ENCODE results near the gene CES2.

CES2 gene

DNA sequence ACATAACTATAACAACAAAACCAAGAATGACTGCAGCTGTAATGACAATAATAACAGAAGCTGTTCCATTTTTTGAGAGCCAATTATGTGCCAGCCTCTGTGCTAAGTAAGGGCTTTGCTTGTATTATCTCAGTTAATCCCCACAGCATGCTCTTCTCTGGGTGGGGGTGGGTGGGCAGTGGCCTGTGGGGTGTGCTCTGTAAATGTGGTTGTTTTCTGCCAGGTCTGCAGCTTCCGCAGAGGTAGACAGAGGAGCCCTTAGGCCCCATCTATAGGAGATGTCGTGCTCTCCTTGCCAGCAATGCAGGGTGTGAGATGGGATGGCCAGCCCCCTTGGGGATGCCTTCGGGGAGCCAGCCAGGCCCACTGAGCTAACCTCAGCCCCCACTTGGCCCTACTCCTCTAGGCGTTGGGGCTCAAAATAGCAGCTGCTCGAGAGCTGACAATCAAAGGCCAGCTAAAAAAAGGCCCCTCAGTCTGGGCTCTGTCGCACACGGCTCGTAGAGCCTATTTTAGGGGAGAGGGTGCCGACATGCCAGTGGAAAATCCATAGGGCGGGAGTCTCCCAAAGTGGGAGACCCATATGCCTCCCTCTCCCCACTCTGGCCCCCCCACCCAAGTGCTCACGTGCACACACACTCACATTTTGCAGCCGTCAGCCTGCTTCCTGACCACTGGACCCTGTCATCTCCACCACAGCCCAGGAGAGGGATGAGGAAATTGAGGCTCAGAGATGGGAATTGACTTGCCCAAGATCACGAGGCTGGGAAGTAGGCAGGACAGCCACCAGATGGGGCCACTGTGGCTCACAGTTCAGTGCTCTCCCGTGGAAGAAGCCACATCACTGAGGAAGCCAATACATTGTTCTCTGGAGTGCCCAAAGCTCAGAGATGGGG, 32.4 kb upstream of the CES2 start:
- peak in 2 of 3 donors; percentile 8 to 19 for DNase-seq

DNA sequence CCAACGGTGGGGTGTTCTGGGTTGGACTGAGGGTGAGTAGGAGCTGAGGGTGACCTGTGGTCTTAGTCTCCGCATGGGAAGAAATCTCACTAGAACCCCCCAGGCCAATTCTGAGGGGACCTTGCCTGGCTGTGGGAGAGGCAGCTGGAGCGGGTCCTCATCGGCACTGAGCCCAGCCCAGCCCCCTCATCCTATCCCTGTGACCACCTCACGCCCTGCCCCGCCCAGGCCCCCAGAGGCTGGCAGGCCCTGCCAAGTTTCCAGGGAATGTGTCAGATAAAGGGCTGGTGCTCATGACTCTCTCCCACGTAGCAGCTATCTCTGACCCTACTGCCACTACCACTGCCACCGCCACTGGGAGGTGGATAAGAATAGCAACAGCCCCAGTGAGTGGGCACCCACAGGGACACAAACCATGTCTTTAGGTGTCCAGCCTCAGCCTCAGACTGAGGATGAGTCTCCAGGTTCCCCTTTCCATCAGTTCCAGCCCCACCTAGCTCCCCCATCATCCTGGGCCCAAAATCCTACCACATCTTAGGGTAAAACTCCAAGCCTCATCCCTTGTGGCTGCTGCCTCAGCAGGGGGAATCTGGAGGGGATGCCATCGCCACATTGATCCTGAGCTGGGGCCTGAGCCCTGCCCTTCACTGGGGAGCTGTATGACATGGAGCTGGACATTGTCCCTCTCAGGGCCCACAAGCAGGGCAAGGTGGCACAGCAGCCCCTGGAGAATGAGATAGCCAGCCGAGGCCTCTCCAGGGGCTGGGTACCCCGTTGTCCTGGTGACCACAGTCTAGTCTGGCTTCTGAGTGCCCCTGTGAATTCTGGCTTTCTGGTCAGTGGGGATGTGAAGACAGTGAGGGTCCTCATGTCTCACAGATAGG, 31.5 kb upstream of the CES2 start:
- DNase-seq = no peak

DNA sequence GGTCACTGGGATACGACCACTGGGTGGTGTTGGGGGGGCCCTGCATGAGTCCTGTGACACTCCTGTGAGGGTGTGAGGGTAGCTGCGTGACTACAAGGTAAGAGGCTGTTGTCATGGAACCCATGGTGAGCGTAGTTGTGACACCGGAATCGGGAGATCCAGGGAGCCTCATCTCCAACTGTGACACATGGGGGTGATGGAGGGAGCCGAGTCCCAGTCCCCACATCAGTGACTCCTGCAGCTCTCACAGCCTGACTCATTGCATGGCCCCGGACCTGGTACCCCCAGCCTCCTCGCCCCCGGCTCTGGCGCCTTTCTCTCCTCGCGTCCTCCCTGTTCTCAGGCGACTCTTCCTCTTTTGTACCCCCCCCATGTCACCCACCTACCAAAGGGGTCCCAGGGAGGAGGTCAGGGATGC, 30.9 kb upstream of the CES2 start:
- no peak for DNase-seq

DNA sequence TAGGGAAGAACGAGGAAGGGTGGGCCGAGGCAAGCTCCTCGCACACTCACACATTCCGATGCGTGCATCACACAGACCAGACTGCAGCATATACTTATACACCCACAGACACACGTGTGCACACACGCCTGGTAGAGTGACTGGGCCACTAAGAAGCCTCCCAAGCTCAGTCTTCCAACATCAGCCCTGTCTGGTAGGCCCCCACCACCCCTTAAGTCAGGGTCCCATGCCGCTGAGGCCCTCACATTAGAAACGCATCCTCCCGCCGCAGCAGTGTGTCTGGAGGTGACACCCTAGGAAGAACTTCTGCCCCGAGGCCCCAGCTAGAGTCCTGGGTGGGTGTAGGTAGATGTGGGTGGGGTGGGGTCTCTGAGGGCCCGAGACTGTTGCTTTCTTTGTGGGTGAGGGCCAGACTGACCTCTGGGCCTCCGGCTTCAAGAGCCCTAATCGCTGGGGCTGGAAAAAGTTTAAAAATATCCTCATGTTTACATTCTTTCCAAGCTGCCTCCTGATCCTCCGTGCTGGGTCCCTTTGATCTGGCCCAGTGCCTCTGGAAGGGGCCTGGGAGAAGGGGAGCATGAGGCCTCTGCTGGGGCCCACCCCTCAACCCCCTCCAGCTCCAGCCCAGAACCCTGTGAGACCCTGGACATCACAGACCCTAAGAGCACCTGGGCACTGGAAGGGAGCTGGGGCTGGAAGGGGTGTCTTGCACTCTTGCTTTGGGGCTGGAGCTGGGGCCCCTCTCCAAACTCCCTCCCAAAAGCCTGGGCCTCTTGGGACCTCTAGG, 30.3 kb upstream of the CES2 start:
- DNase-seq = no peak

DNA sequence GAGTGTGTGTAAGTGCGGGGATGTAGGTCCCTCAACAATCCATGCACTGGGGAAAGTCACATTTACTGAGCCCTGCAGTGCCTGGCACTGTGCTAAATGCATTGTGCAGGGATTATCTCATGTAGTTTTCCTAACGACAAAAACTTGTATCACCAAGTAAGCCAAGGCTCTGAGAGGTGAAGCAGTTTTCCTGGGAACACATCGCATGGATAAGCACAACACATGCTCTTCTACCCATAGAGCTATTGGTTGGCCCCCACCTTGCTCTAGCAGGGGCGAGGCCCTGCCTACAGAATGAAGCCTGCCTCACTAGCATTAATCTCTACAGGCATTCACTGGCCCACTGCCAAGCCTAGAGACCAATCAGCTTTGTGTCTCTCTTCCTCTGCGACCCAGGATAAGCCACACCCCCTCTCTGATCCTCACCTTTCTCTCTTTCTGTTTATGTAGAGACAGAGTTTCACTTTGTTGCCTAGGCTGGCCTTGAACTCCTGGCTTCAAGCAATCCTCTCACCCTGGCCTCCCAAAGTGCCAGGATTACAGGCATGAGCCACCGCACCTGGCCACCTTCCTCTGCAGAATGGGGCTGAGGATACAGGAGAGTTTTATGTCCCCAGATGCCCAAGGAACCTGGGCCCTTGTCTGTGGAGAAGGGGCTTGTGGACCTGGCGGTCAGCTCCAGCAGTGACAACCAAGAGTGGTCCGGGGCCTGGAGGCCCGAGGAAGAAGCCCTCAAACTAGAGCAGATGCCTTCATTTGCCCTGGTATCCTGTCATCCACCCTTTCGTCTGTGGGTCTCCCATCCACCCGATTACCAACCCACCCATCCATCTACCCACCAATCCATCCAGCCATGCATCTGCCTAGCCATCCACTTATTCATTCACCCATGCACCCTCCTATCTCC, 29.4 kb upstream of the CES2 start:
- DNase-seq = no peak

DNA sequence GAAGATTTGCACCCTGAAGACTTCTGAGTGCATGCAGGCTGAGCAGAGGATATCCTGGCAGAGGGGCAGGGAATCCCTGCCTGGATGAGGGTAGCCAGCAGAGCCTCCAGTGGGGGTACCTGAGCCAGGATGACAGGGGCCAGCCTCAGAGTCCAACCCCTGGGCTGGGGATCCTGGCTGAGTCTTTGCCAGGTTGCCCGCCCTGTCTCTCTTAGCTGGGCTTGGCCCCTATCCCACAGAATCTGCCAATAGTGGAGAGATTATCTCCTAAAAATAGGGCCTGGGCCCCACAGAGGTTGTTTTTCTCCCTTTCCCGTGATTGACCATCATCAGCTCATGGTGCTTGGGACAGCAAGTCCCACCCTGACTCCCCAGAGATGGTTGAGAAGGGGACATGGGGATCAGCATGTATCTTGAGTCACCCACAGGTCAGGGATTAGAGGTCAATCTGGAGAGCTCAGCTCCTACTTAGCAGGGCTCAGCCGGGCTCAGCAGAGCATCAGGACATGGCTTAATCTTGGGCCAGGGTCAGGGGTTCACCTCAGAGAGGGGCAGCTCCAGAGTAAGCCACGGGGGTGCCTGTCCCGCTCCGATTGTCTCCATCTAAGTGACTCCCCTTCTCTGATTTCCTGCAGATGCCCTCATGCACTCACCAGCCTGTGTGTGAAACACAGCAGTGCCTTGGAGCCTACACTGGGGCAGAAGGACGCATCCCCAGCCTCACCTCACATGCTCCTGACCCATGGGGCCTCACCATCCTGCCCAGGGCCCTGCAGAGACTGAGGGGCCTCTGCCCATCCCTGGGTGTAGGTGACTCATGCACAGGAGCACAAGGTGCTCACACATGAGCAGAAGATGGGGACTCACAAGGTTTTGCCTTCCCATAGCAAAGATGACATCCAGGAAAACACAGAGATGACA, 28.1 kb upstream of the CES2 start:
- DNase-seq = no peak

DNA sequence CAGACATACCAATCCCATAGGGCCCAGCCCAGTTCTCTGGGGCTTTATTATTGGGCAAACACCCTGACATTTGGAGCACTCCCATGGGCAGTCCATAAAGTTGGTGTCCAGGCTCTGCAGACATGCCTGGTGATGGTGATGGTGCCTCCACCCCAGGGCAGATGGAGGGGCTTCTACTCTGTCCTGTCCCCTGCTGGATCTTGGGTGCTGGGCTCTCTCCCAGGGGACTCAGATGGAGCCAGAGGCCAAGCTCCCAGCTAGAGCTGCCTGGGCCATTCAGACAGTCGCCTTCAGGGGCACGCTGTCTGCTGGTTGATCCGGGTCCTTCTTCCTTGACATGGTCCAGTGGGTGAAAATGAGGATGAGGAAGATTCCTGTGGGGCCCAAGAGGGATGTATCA, 27.2 kb upstream of the CES2 start:
- DNase-seq = no peak

DNA sequence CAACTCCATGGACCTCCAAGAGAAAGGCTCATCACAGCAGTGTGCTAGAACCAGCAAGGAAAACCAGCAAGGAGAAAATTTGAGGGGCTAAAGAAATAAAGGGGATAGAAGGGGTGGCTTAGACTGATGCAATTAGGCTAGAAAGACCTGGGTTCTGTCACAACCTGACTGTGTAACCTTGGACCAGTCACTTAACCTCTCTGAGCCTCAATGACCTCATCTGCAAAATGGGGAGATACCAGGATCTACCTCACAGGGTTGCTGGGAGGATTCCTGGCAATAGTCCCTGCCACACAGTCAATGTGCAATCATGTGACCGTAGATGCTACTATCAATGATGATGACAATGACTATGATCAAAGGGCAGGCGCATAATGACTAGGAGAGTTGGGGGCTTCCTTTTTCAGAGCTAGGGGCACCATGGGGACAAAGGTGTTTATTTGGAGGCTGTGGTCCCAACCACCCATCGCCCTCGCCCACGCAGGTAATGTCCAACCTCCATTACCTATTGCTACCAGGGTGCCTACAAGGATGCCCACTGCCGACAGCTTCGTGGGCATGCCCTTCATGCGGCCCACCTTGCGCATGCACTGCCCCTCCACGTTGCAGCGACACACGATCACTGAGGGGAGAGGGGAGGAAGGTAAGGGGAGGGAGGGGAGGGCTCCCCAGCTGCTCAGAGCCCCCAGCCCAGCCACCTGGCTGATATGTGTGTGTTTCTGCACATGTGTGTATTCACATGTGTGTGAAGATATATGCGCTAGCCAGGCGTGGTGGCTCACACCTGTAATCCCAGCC, 26.4 kb upstream of the CES2 start:
- DNase-seq = no peak

DNA sequence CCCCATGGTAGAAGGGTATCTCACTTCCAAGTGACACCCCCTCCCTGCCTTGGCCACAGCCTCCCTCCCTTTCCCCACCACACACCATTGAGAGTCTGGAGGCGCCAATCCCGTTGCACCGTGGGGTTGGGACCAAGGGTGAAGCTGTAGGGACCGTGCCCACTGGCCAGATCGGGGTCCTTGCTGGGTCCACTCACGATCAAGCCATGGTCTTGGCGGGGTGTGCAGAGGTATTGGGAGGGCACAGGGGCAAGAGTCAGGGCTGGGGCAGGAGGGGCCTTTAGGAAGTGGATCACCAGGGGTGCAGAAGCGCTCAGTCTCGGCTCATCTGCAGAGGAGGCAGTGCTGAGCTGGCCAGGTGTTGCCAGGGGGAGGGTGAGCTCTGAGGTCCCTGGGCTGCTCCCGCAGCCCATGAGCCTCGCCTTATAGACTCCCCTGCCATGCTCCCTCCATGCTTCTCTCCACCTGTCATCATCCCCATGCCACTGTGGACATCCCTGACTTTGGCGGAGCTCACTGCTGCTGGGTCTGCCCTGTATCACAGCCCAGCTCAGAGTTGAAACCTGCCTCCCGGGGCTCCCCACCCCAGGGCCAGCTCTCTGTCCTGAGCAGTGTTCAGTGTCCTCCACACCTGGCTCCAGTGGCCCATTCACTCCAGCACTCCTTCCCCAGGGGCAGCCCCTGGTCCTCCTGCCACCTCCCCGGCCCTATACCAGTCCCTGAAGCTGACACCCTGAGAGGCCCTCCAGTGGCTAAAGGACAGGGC, 25.0 kb upstream of the CES2 start:
- DNase-seq = no peak

DNA sequence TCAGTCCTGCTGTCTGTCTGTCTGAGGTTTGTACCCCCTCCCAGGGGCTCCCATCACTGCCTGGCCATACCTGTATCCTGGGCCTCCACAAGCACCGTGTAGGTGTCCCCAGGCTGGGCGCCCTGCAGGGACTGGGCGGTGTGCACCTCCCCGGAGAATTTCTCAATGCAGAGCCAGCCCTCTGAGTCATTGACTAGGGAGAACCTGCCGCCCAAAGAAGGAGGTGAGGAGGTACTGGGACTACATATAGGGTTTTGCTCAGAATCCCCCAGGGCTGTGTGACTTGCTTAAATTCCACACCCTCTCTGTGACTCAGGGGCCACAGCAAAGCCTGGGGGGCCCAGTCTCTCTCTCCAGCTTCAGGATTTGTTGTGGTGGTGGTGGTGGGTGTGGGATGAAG, 24.2 kb upstream of the CES2 start:
- peak in 1 of 3 donors; percentile 16 for DNase-seq

DNA sequence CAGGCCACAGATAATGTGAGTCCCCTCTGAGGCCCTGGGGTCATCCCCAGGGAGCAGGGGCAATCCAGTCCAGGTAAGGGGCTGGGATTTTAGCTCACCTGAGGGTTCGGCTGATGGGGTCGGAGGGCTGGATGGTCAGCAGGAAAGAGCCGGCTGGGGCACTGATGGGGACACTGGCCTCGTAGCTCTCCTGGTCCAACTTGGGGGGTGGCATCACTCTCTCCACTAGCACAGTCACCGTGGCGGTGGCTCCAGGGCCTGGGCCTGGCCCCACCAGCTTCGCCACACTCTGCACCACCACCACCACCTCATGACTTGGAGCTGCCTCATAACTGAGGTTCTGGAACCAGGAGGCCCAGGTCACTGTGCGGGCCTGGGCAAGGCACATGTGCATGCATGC, 23.5 kb upstream of the CES2 start:
- DNase-seq = no peak

DNA sequence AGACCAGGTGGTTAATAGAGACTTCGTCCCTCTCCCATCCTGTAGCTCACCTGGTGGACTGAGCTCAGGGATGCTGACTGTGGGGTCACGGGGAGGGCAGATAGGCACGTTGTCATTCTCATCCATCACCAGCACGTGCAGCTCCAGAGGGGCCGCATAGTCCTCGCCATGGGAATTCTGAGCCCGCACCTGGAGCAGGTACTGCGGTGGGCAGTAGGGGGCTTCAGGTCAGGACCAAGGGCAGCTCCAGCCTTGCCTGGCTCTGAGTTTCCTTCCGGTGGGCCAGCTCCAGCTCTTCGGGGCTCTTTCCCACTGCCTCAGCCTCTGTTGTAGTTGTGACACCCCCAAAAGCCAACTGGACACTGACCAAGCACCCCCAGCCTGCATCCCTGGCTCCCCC, 22.2 kb upstream of the CES2 start:
- no peak for DNase-seq

DNA sequence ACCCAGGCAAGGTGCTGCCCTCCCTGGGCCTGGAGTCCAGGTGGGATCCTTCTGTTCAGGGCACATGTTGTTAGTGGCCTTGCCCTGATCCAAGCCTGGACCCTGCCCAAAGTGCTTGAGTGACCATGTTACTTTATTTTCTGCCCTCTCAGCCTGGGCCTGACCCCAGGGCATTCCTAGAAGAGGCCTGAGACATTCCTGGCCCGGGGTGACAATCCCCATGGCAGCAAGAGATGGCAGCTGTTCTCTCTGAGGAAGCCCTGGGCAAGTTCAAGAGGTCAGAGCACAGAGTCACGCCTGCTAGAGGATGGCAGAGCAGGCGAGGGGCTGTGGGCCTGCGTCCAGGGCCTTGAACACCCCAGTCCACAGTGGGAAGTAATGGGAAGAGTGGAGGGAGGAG, 21.6 kb upstream of the CES2 start:
- no peak for DNase-seq

DNA sequence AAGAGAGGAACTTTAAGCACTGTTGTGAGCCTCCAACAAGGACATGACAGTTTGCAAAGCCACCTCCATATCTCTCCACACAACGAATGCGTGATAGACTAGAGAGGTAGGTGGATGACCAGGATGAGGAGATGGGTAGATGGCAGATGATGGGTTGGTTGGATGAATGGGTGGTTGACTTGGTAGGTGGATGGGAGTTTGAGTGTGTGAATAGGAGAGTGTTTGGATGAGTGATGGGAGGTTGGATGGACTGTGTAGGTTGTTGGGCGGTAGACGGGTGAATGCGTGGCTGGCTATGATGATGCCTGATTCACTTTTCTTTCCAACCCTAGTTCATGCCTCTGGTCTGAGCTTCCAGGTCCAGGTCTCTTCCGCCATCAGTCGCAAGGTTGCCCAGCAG, 20.8 kb upstream of the CES2 start:
- no peak for DNase-seq

DNA sequence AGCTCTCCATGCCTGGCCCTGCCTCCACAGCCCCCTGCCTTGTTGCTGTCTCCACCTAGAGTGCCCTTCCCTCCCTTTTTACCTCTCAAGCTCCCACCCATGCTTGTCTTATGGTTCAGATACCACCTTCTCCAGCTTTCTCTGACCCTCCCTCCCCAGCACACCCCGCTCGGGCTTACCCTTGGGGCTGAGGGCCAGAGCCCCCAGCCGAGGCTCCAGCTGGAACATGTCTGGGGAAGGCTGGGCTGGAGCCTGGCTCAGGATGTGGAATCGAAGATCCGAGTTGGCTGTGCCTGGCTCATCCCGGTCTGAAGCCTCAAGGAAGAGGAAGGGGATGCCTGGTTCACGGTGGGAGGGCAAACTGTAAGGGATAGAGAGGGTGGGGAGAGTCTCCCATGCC, 20.3 kb upstream of the CES2 start:
- DNase-seq = no peak

DNA sequence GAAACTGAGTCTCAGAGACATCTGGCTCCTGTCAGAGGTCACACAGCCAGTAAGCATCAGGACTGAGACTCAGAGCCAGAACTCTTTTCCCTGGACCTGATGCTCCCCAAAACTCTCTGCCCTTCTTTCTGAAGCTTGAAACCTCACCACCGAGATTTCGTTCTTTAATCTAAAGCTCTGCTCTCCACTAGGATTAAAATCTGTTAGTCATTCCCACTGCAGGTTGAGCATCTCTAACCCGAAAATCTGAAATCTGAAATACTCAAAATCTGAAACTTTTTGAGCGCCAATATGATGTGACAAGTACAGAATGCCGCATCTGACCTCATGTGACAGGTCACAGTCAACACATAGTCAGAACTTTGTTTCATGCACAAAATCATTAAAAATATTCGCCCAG, 18.8 kb upstream of the CES2 start:
- DNase-seq = no peak

DNA sequence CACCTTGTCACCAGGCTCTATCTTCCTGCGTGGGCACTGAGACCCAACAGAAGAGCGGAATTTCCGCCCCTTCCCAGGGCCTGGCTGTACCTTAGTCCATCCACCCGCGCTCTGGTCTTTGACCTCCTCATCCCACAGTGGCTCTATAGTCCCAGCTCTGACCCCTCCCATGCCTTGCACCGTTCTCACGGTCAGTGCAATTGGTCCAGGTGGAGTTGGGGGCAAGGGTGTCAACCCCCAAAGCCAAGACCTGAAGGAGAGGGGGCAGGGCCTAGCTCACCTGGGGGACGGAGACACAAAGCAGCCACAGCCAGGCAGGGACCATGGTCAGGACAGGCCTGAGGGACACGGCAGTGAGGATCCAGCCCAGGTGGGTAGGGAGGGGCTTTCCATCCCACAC, 17.6 kb upstream of the CES2 start:
- no peak for DNase-seq

DNA sequence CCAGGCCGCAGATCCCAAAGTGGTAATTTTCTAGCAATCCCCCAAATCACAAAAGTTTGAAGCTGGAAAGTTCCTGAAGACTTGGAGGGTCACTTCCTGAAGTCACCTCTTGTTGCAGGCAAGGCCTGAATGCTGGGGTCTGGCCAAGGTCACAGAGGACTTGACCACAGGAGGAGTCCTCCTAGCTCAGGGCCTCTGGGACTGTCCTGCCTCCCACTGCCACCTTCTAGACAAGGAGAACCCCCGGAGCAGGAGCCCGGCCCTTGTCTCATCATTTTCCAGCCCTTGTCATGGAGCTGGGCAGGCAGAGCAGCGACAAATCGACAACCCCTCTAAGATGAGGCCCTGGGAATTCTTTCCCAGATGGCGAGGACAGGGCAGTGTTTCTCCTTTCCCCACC, 17.0 kb upstream of the CES2 start:
- no peak for DNase-seq
